NCI-H187 (cell line): ENCODE data around the gene OPCML.

Experiments
- DNase-seq, 2 experiments: peaks; one replicate each; lab custom pipeline; 2025; lab: John Stamatoyannopoulos, UW

OPCML gene

DNA sequence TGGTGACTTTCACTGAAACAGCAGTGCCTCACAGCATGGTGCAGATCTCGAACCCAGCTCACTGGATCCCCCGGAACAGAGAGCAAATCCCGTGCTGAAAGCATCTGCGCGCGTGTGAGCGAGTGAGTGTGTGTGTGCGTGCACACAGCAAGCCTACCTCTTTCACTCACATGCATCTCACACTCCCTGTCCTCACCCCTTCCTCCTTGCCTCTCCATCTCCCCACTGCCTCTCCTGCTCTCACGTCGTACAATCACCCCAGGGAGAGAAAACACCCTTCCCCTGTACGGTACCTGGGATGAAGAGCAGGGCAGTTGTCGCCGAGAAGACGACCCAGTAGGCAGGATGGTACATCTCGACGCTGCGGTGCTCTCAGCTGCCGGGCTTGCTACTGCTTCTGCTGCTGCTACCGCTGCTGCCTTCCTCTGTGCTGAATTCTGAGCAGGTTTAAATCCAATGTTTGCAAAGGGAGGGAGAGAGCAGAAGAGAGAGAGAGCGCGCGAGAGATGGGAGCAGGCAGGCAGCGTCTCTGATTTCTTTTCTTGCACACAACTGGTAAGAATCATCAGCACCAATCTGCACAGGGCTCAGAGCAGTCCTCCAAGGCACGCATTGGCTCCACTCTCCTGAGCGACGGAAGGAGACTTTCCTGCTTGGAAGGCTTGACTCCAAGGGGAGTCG, at the start of gene OPCML:
Gene OPCML, minus strand, starts transcription at position 531 of the 681 bp plus-strand sequence.
- DNase-seq, result no peak

DNA sequence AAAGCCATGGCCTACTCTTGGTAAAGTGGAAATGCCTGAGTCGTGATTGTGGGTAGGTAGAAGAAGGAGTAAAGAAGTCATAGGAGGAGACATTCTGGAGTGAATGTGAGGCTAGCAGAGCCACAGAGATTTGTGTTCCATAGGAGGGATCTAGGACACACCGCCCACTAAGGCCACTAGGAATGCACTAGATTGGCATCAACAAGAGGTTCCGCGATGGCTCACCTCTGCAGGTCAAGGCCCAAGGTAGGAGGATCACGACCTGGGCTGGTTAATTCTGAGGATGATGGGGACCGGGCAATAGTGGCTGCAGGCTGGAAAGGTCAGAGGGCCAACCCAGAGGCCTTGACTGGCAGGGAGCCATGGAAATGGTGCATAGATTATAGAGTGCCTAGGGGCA, 48.8 kb upstream of the OPCML start:
- no peak for DNase-seq

DNA sequence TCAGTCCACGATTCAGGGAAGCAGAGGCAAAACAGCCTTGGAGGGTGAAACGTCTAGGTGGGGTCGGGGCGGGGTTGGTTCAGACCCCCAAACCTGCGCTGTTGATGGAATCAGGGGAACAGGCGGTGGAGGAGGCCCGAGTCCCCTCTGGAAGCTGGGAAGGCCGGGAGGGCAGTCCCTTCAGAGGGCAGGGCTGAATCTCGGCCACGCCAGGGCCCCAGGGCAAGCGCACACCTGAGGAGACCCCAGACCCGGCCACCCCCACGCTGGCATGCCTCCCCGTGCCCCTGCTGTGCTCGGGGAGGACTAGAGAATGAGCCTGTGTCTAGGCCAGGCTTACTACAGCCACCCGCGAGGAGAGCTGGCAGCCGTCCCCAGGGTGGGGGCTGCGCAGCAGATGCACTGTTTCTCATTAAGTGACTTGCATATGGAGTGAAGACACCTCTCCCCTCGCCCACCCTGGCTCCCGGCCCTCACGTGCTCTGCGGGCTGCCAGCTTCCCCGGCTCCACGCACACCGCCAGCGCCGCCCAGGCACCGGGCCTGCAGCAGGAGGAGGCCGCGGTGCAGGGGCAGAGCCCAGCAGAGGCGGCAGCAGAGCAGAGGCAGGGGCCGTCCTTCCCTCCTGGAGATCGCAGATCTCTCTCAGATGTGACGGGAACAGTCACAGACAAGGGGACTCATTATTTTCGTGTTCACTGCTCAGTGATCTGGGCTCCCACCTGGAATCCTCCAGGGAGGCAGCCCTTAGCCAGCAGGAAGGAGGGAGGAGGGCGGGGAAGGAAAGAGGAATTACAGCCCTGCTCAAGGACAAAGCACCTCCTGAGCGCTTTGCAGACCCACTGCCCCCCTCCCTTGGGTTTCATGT, 47.1 kb upstream of the OPCML start:
- DNase-seq, result no peak

DNA sequence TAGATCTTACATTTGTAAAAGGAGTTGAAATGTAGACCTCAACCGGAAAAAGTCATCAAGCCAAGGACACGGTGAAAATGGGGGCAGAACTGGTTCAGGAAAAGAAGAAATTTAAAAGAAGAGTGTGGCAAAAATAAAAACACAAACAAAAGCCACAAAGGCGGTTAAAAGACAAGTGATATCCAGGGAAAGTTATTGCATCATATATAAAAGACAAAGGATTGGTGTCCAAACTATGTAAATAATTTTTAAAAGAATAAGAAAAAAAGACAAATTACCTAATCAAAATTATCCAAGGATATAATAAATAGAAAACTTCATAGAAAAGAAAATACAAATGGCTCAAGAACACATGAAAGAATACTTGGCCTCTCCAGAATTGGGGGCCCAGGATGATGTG, 45.1 kb upstream of the OPCML start:
- DNase-seq, result no peak

DNA sequence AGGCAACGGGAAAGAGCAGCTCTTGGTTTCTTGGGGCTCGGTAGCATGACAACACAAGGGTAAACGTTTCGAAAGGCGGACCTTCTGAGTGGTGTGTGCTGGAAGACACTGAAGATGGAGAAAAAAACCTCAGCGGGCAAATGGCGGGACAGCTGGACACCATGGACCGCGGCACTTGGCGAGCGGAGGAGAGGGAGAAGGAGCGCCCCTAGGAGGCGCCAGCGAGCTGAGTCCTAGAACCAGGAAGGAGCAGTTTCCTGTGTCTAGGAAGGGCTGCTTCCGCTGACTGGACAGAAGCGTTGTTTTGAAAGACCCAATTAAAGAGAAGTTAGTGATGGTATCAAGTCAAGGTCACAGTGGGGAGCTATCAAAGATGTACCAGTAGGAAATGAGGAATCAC, 44.0 kb upstream of the OPCML start:
- DNase-seq, result no peak

DNA sequence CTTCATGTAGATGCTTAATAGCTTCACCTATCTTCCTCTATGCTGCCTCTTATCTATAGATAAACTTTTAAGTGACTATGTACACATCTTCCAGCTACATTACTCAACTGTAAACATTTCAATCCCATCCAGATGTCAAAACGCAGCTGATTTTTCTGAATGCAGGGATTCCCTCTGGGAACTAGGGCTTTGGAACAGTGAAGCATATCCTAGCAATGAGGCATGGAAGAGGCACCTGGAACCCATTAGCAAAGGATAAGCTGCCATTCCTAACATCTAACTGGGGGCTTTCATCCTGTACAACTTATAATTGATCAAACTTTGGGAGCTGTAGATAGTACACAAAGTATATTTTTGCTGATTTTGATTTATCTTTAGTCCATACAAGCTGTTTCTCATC, 40.8 kb upstream of the OPCML start:
- DNase-seq, result no peak

DNA sequence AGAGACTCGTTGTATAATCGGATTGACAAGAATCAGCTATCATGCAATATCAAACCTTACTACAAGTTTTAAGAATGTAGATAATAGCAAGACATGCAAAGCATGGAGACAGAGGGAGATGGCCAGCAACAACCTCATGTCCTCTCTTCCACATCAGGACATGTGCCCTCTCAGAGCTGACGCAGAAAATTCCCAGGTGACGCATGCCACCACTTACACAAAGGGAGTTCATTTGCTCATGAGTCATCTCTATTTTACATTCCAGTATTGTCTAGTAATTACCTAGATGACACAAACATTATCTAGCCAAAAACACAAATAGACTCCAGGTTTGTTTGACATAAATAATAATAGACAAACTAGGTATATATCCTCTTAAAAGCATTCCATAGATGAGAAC, 38.1 kb upstream of the OPCML start:
- DNase-seq, result no peak

DNA sequence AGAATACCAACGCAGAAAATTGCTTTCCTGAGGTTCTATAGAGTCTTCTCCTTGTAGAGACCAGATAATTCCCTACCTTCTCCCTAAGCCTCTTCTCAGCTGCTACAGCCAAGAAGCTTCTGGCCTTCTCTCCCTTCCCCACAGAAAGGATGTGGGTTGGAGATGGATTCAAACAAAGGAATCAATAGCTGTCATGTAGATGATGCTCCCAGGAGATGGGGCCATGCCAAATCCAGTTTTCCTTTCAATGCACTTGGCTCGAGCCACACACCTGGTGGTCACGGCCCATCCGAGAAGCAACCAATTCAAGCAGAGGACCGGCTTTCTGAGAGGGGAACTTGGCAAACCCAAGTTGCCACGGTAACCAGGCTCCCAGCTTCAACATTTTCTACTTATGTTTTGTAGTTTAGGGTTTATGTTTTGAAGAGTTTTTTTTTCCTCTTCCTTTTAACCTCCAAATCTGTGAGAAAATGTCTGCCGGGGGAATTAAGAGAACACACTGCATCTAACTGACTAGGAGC, 31.3 kb upstream of the OPCML start:
- DNase-seq, result no peak

DNA sequence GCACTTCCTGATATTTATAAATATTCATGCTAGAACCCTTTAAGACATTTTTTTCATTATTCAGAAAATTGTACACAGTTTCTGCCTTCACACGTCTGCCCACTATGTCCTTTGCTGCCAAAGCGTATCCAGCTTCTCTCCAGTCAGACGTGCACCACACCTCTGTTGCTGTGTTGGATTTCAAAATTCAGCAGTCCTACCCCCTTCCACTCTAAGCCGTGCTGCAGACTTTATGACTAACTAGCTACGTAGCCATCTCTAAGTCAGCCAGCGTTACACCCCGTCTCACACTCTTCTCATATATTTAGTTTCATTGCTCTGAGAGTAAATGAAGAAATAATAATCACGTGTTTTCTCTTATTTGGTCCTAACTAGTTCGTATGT, 28.2 kb upstream of the OPCML start:
- DNase-seq, result no peak

DNA sequence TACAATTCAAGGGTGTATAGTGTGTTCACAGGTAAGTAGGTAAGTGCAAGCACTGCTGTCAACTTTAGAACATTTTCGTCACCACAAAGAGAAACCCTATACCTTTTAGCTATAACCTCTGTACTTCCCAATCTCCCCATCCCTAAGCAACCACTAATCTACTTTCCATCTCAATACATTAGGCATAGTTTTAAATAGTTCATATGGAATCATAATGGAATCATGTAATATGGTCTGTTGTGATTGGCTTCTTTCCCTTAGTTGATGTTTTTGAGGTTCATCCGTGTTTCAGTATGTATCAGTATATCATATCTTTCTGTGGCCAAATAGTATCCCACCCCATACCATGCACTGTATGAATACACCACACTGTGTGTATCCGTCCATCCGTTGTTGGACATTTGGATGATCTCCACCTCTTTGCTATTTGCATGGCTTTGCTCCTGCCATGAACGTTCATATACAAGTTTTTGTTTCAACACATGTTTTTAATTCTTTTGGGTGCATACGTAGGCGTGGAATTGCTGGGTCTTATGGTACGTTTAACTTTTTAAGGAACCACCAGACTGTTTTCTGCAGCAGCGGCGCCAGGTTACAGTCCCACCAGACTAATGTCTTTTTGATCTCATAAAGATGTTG, 27.7 kb upstream of the OPCML start:
- no peak for DNase-seq

DNA sequence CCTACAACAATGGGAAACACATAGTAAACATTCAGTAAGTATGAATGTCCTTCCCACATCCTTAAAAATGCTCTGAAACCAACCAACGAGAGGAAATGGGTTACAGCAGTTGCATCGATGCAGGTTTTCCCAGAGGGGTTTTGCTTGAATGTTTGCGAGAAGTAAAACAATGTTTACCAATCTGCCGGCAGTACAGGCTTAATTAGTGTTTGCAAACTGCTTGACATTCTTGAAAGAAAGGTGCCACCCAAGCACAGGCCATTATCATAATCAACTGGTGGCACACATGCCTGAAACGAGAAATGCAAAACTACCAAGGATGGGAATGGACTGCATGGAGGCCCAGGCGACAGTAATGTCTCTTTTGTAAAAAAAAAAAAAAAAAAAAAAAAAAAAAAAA, 27.1 kb upstream of the OPCML start:
- no peak for DNase-seq

DNA sequence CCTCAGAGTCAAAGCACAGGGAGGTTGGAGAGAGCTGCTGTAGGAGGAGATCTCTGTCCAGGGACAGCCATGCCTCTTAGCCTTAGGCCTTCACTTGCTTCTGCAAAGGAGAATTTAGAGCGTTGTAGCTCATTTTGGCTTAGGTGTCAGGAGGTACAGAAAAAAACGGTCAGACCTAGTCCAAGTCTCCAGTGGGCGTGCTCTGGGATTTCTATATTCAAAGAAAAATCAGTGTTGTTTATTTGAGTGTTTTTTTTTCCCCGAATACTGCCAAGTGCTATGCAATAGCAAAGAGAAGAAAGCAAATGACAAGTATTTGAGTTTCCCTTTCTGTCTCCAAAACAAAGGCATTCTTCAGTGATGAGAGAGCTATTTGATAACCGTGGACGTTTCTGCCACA, 22.7 kb upstream of the OPCML start:
- DNase-seq, result no peak

DNA sequence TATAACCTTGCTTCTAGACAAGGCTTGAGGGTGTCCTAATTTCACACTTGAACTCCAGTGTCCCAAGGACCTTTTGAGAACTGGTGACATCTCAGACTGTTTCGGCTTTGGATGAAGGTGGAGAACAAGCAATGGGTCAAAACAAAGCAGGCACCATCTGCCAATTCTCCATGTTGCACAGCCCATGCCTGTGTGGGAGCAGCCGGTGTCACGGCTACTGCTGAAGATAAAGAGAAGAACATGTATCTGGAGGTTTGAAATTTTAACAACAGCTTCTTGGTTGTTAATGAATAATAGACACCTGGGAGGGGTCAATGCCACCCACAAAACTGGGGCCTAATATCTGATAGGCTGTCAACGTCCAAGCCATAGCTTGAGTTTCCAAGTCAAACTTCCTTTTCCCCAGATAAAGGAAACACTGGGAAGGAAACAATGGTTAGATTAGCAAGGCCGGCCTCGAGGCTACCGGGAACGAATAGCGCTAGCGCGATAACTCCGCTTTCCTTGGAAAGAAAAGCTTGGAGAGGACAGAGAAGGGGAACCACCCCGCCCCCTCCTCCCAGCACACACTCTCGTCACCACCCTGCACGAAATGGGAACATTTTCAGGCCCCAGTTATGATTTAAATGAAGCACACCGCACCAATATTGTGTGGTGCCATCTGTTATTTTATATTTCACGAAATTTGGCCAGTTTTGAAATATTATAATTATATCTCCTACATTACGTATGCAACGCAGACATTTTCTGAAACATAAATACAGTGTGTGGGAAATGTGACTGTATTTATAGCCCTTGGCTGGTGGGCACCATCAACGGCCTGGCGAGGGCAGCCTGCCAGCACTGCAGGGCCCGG, 21.8 kb upstream of the OPCML start:
- no peak for DNase-seq

DNA sequence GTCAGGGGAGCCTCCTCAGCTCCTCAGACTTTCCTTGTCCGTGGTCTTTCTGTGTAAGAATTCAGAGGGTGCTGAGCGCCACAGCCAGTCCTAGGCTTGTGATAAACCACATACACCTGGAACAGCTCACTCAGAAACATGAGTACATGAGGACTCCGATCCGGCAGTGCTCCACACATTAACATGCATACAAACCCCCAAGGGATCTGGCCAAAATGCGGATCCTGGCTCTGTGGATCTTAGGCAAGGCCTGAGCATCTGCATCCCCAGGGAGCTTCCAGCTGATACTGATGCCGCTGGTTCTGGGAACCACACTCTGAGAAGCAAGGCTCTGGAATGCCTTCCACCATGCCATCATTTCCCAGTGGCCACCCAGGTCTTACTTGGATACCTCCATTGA, 20.6 kb upstream of the OPCML start:
- DNase-seq, result no peak

DNA sequence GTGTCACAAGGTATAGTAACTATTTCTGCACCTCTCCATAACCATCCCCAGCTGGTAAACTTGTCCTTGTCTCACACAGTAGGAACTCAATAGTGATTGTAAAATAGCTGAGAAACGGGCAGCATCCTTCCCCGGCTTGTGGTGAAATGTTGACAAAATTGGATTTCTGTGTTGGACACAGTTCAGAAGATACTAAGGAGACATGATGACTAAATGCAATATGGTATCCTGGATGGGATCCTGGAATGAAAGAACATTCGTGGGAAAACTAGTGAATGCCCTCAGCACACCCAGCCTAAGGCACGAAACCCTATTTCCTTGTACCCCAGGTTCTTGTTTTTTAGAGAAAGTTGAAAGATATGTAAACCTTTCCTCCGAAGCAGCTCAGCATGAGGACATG, 18.8 kb upstream of the OPCML start:
- DNase-seq, result no peak

DNA sequence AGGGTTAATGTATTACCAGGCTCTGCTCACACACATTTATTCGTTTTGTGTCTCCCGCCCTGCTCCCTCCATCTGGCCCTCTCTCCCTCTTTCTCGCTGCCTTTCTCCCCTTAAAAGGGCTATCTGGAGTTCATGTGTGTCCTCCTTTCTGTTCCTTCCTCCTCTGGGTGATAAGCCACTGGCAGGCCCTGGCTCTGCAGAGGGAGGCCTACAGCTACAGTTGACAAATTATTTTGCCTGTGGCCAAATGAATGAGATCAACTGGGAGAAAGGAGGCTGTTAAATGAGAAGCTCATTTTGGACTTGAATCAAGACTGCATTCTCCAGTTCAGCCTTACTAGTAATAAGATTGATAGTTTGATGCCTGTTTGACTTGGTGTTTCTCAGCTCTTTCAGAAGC, 17.5 kb upstream of the OPCML start:
- no peak for DNase-seq

DNA sequence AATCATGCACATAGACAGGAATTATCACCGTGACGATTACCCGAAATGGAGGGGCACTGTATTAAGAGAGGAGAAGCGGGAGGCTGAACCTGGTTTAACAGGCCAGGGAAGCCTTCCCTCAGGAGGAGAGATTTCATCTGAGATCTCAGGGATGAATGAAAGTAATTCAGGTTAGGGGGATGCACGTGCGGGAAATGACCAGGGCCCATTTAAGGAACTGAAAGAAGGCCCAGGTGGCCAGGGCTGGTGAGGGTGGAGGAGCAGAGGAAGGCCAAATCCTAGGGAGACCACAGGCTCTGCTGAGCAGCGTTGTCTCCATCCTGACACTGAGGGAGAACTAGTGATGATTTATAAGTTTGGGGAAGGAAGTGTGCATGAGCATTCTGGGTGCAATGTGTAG, 16.3 kb upstream of the OPCML start:
- no peak for DNase-seq

DNA sequence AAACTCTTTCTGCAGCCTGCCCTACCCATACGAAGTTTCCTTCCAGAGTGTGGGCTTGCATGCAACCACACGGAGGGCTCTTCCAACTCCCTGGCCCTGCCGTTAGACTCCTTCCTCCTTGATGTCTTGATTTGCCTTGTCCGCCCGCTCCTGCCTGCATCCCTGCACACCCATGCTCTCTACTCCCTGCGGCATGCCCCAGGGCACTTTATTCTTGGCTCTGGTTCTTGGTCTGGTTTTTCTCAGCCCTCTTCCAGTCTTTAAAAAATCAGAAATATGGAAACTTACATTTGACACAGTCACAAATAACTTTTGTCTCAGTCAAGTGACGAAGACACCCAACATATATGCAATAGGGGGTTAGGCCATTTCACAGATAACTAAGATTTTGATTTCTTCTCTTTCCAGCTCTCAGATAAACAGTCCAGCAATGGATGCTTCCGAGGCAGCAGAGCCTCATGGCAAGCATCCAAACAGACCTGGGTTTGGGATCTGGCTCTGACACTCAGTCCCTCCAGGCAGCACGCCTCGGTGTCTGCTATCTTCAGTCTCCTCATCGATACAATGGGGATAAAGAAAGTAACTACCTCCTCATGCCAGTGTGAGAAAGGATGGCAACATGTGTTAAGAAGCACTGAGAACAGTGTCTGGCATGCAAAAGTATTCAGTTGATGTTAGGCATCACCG, 15.7 kb upstream of the OPCML start:
- DNase-seq, result no peak

DNA sequence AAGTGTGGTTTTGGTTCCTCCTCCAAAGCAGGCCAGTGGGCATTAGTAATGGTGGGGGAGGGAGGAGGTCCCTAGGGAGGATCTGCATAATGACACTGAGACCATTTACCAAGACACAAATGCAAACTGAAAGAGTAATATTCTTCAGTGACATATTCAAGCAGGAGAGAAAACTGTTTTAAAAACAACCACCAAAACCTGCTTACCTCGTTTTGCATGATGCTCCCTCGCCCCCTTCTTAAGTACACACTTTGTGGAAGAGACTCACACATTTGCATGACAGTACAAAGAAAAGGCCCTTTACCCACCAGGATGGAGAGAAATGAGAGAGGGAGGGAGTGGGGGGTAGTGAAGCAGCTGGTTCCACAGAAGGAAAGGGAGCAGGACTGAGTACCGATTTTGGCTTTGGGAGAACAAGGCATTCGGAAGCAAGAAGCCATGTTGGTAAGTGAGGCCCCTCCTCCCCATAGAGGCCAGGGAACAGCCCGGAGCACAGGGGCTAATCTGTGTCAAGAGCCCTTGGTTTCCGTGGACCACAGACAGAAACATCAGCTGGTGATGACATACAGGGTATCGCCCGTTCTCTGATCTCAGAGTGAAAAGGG, 13.0 kb upstream of the OPCML start:
- DNase-seq, result no peak

DNA sequence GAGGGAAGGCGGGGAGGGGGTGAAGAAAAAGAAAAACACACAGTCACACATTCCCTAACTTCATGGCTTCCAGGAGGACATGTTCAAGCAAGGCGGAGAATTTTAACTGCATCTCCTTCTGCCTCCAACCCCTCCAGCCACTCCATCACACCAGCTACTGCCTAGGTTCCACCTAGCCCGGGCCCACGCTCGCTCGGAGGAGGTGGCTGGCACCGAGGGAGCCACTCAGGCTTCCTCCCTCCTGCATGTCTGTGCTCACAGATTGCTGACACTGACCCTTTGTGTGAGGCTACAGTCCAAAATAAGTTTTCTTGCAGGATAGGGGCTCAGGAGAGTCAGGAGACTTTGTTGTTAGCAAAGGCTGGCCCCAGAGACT, 9.4 kb upstream of the OPCML start:
- no peak for DNase-seq
